HCT116 (cell line): ENCODE data around the gene TREM2.

Experiments
- POLR2A ChIP-seq: IDR thresholded peaks from 2 replicates; pipeline ENCODE4 v1.7.0; 2011; ENCODE audit warnings: borderline replicate concordance; ENCODE audit not compliant: insufficient read depth, insufficient read length; ENCODE audit errors: extremely low read depth
- POLR2AphosphoS5 ChIP-seq: IDR thresholded peaks from 2 replicates; pipeline ENCODE4 v1.6.1; 2011; ENCODE audit warnings: mild to moderate bottlenecking, low read depth, low read length, moderate library complexity
- SRF ChIP-seq: IDR thresholded peaks from 2 replicates; pipeline ENCODE4 v1.6.1; 2012; ENCODE audit warnings: low read depth
- ZFX ChIP-seq: fragments of 450-650 bp; IDR thresholded peaks from 2 replicates; pipeline ENCODE4 v1.6.1; 2017
- TF ChIP-seq, protein P1 (sequence below), 3 experiments: fragments of 200-600 bp in 1 of 3; sonication (generic) in 1 of 3; IDR thresholded peaks in 2 of 3; conservative IDR thresholded peaks in 1 of 3; 2 replicates each; pipeline ENCODE4 v1.5.1; 2012 to 2017; ENCODE audit warnings: low read depth in 2 of 3, low read length in 2 of 3, antibody characterized with exemption in 1 of 3, borderline replicate concordance in 1 of 3, control low read depth in 1 of 3, mild to moderate bottlenecking in 1 of 3, mixed read lengths in 1 of 3, mixed run types in 1 of 3, moderate library complexity in 1 of 3; ENCODE audit not compliant: insufficient read depth in 1 of 3

GRCh38 chr6:41179163-41179562 is 16.2 kb upstream of the TREM2 start:
- TF ChIP-seq, protein P1, sequence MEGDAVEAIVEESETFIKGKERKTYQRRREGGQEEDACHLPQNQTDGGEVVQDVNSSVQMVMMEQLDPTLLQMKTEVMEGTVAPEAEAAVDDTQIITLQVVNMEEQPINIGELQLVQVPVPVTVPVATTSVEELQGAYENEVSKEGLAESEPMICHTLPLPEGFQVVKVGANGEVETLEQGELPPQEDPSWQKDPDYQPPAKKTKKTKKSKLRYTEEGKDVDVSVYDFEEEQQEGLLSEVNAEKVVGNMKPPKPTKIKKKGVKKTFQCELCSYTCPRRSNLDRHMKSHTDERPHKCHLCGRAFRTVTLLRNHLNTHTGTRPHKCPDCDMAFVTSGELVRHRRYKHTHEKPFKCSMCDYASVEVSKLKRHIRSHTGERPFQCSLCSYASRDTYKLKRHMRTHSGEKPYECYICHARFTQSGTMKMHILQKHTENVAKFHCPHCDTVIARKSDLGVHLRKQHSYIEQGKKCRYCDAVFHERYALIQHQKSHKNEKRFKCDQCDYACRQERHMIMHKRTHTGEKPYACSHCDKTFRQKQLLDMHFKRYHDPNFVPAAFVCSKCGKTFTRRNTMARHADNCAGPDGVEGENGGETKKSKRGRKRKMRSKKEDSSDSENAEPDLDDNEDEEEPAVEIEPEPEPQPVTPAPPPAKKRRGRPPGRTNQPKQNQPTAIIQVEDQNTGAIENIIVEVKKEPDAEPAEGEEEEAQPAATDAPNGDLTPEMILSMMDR (IDR thresholded peaks at IDR 0.05 in 2 of 3, conservative IDR thresholded peaks at IDR 0.05 in 1 of 3; ENCODE audit: borderline replicate concordance in 1 of 3, insufficient read depth in 1 of 3, low read depth in 2 of 3, low read length in 2 of 3), result no peak
- TF ChIP-seq POLR2A (no peak), SRF (no peak), POLR2AphosphoS5 (no peak), ZFX (no peak)
